HCT116 (cell line): ENCODE data around the gene SERPINB11. TPM values are rescaled to one million over a fixed set of nuclear protein-coding genes. Genes with fewer than 3 reads are reported as not detected.

Experiments
- ATAC-seq: fragments of 200-7000 bp; cut with Tn5 transposase; 2 replicates; pipeline ENCODE4 v1.9.1; 2020; ENCODE audit warnings: mild to moderate bottlenecking, moderate library complexity
- BruUV-seq: library from RNA; stranded (reverse); fragments of 400-500 nt; replicated peaks from 2 replicates; lab custom pipeline; 2021; lab: Mats Ljungman, UMichigan
- CTCF ChIA-PET: fragments of 300-600 bp; sonication (Branson Sonifier 250); formaldehyde crosslinking; loops from one replicate; lab custom pipeline; 2021; ENCODE audit warnings: antibody characterized with exemption; lab: Charles Lee
- POLR2A ChIA-PET: fragments of 300-600, 350-600 bp; sonication (Branson Sonifier 250); formaldehyde crosslinking; loops from one replicate; lab custom pipeline; 2021; ENCODE audit warnings: antibody characterized with exemption; lab: Charles Lee
- RAD21 ChIA-PET, 2 experiments: fragments of 300-600 bp; sonication (Branson Sonifier 250); formaldehyde crosslinking; loops; one replicate each; lab custom pipeline; 2023; ENCODE audit warnings: low total read pairs in 2 of 2; ENCODE audit not compliant: uncharacterized antibody in 2 of 2, unreplicated experiment in 2 of 2, low non-redundant PET in 1 of 2; lab: Charles Lee
- DNase-seq: peaks from one replicate; pipeline ENCODE4 v3.0.0-alpha.2; 2010; ENCODE audit warnings: low read depth, low spot score
- H2AFZ ChIP-seq: fragments of 200-600 bp; shearing (Covaris generic), sonication (generic); 2 replicates; pipeline ENCODE4 v1.6.1; 2017; ENCODE audit warnings: low read depth, mixed run types, mixed read lengths, antibody characterized with exemption, low read length; ENCODE audit not compliant: poor library complexity, severe bottlenecking
- H3K27ac ChIP-seq: 2 replicates; pipeline ENCODE4 v1.5.1; 2012; ENCODE audit warnings: low read depth, low read length
- H3K27me3 ChIP-seq: fragments of 200-600 bp; sonication (generic); 2 replicates; pipeline ENCODE4 v1.6.1; 2016; ENCODE audit warnings: mixed run types, low read length, mixed read lengths; ENCODE audit not compliant: insufficient read depth
- H3K36me3 ChIP-seq, 2 experiments: fragments of 200-500 bp in 1 of 2; fragments of 200-600 bp in 1 of 2; sonication (Bioruptor generic) in 1 of 2; sonication (generic) in 1 of 2; 2 replicates each; pipeline versions ENCODE4 v1.5.1 to v1.6.1; 2014 to 2016; ENCODE audit warnings: low read length in 2 of 2, inconsistent platforms in 1 of 2, mixed read lengths in 1 of 2, mixed run types in 1 of 2; ENCODE audit not compliant: insufficient read depth in 2 of 2, control insufficient read depth in 1 of 2
- H3K4me1 ChIP-seq, 2 experiments: fragments of 200-600 bp in 1 of 2; sonication (generic) in 1 of 2; 2 replicates each; pipeline versions ENCODE4 v1.5.1 to v1.6.1; 2012 to 2017; ENCODE audit warnings: low read length in 2 of 2, inconsistent platforms in 1 of 2, mild to moderate bottlenecking in 1 of 2, mixed read lengths in 1 of 2, mixed run types in 1 of 2, moderate library complexity in 1 of 2; ENCODE audit not compliant: insufficient read depth in 2 of 2, control insufficient read depth in 1 of 2
- H3K4me2 ChIP-seq: fragments of 200-600 bp; sonication (generic); 2 replicates; pipeline ENCODE4 v1.6.1; 2017; ENCODE audit warnings: mixed run types, low read length, mixed read lengths
- H3K4me3 ChIP-seq, 2 experiments: fragments of 200-600 bp in 1 of 2; sonication (generic) in 1 of 2; replicated peaks in 1 of 2; 2 replicates each; pipeline ENCODE4 v1.5.1; 2011 to 2016; ENCODE audit warnings: low read length in 2 of 2, control low read depth in 1 of 2, low read depth in 1 of 2, mild to moderate bottlenecking in 1 of 2, mixed read lengths in 1 of 2, mixed run types in 1 of 2
- H3K79me2 ChIP-seq: fragments of 200-600 bp; sonication (generic); 2 replicates; pipeline ENCODE4 v1.6.1; 2017; ENCODE audit warnings: mild to moderate bottlenecking, mixed run types, low read length, moderate library complexity, mixed read lengths; ENCODE audit not compliant: insufficient read depth
- H3K9ac ChIP-seq: fragments of 200-600 bp; sonication (generic); 2 replicates; pipeline ENCODE4 v1.6.1; 2016; ENCODE audit warnings: low read length, mixed read lengths
- H3K9me2 ChIP-seq: fragments of 200-600 bp; sonication (generic), shearing (Covaris generic); 2 replicates; pipeline ENCODE4 v1.6.1; 2017; ENCODE audit warnings: mixed run types, mild to moderate bottlenecking, moderate library complexity; ENCODE audit not compliant: insufficient read depth
- H3K9me3 ChIP-seq, 2 experiments: fragments of 200-500 bp in 1 of 2; fragments of 200-600 bp in 1 of 2; sonication (Bioruptor generic) in 1 of 2; sonication (generic) in 1 of 2; 2 replicates each; pipeline ENCODE4 v1.6.1; 2014 to 2017; ENCODE audit warnings: low read length in 2 of 2, mixed read lengths in 2 of 2, inconsistent platforms in 1 of 2, low read depth in 1 of 2, mild to moderate bottlenecking in 1 of 2, mixed run types in 1 of 2, moderate library complexity in 1 of 2; ENCODE audit not compliant: control insufficient read depth in 1 of 2, insufficient read depth in 1 of 2
- H4K20me1 ChIP-seq: fragments of 200-600 bp; sonication (generic), shearing (Covaris generic); 2 replicates; pipeline ENCODE4 v1.6.1; 2017; ENCODE audit warnings: mixed run types, mild to moderate bottlenecking, moderate library complexity; ENCODE audit not compliant: insufficient read depth
- CBX3 ChIP-seq: IDR thresholded peaks from 2 replicates; pipeline ENCODE4 v1.6.1; 2012; ENCODE audit warnings: low read depth
- EGR1 ChIP-seq: IDR thresholded peaks from 2 replicates; pipeline ENCODE4 v1.6.1; 2012; ENCODE audit warnings: low read depth
- EZH2 ChIP-seq: fragments of 200-600 bp; sonication (generic); IDR thresholded peaks from 2 replicates; pipeline ENCODE4 v1.6.1; 2017; ENCODE audit warnings: antibody characterized with exemption, mixed run types
- FOSL1 ChIP-seq: IDR thresholded peaks from 2 replicates; pipeline ENCODE4 v1.6.1; 2012; ENCODE audit warnings: low read depth
- JUND ChIP-seq: IDR thresholded peaks from 2 replicates; pipeline ENCODE4 v1.6.1; 2012
- POLR2AphosphoS5 ChIP-seq: IDR thresholded peaks from 2 replicates; pipeline ENCODE4 v1.6.1; 2011; ENCODE audit warnings: mild to moderate bottlenecking, low read depth, low read length, moderate library complexity
- SIN3A ChIP-seq: IDR thresholded peaks from 2 replicates; pipeline ENCODE4 v1.6.1; 2012; ENCODE audit warnings: low read depth
- SP1 ChIP-seq: IDR thresholded peaks from 2 replicates; pipeline ENCODE4 v1.6.1; 2012; ENCODE audit warnings: low read depth
- SRF ChIP-seq: IDR thresholded peaks from 2 replicates; pipeline ENCODE4 v1.6.1; 2012; ENCODE audit warnings: low read depth
- TCF7L2 ChIP-seq: IDR thresholded peaks from 2 replicates; pipeline ENCODE4 v1.7.0; 2011; ENCODE audit warnings: borderline replicate concordance, inconsistent platforms; ENCODE audit not compliant: insufficient read depth, insufficient read length; ENCODE audit errors: extremely low read depth
- ZFX ChIP-seq: fragments of 450-650 bp; IDR thresholded peaks from 2 replicates; pipeline ENCODE4 v1.6.1; 2017
- intact Hi-C: fragments of 100-400 bp; cut with micrococcal nuclease; formaldehyde crosslinking; loops from 2 replicates; pipeline ENCODE4 v1.10.0; 2022
- total RNA-seq: library from RNA; stranded (reverse); gene quantifications from one replicate; pipeline ENCODE4 v1.2.1, GENCODE V29; 2021; ENCODE audit not compliant: unreplicated experiment
- TF ChIP-seq, protein P1 (sequence below): IDR thresholded peaks from 2 replicates; pipeline ENCODE4 v1.6.1; 2012
- TF ChIP-seq, protein P2 (sequence below): IDR thresholded peaks from 2 replicates; pipeline ENCODE4 v1.6.1; 2011; ENCODE audit warnings: mild to moderate bottlenecking, low read length, moderate library complexity; ENCODE audit not compliant: insufficient replicate concordance; ENCODE audit errors: extremely low read depth
- TF ChIP-seq, protein P3 (sequence below), 3 experiments: fragments of 200-600 bp in 1 of 3; sonication (generic) in 1 of 3; IDR thresholded peaks in 2 of 3; conservative IDR thresholded peaks in 1 of 3; 2 replicates each; pipeline ENCODE4 v1.5.1; 2012 to 2017; ENCODE audit warnings: low read depth in 2 of 3, low read length in 2 of 3, antibody characterized with exemption in 1 of 3, borderline replicate concordance in 1 of 3, control low read depth in 1 of 3, mild to moderate bottlenecking in 1 of 3, mixed read lengths in 1 of 3, mixed run types in 1 of 3, moderate library complexity in 1 of 3; ENCODE audit not compliant: insufficient read depth in 1 of 3

The SERPINB11 gene
- total RNA-seq, 1 experiment from 2014 or later: not detected

DNA sequence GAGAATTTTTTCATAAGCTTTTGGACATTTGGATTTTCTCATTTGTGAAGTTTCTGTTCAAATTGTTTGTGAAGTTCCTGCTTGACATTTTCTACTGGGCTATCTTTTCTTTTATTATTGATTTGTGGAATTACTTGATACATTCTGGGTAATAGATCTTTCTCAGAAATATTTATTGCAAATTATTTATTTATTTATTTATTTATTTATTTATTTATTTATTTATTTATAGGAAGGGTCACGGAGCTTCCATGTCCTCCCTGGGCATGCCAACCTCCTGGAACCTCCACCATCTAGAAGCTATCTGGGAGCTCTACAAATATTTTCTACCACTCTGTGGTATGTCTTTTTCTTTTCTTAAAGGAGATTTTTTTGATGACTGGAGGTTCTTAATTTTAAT is 46.7 kb downstream of the SERPINB11 start:
- POLR2A ChIA-PET: no interaction called here
- intact Hi-C loops: no loop called here
- Histone ChIP-seq H3K9me3 (no peaks in the 10 kb centered on the region), H3K4me1 (no peaks in the 10 kb centered on the region), H3K4me2 (no peak overlapping the region), H4K20me1 (no peaks in the 10 kb centered on the region), H3K9ac (no peak overlapping the region), H3K4me3 (no peak overlapping the region), H3K27ac (no peak overlapping the region), H3K36me3 (no peaks in the 10 kb centered on the region), H3K9me2 (no peaks in the 10 kb centered on the region), H3K79me2 (no peaks in the 10 kb centered on the region), H2AFZ (no peak overlapping the region), H3K27me3 (no peaks in the 10 kb centered on the region)
- TF ChIP-seq, protein P1, sequence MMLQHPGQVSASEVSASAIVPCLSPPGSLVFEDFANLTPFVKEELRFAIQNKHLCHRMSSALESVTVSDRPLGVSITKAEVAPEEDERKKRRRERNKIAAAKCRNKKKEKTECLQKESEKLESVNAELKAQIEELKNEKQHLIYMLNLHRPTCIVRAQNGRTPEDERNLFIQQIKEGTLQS: no peak
- TF ChIP-seq, protein P2, sequence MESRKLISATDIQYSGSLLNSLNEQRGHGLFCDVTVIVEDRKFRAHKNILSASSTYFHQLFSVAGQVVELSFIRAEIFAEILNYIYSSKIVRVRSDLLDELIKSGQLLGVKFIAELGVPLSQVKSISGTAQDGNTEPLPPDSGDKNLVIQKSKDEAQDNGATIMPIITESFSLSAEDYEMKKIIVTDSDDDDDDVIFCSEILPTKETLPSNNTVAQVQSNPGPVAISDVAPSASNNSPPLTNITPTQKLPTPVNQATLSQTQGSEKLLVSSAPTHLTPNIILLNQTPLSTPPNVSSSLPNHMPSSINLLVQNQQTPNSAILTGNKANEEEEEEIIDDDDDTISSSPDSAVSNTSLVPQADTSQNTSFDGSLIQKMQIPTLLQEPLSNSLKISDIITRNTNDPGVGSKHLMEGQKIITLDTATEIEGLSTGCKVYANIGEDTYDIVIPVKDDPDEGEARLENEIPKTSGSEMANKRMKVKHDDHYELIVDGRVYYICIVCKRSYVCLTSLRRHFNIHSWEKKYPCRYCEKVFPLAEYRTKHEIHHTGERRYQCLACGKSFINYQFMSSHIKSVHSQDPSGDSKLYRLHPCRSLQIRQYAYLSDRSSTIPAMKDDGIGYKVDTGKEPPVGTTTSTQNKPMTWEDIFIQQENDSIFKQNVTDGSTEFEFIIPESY: no peak
- no peak for DNase-seq
- RAD21 ChIA-PET: no interaction called here
- ATAC-seq: no peak
- BruUV-seq: no TSS peak
- CTCF ChIA-PET: no interaction called here

DNA sequence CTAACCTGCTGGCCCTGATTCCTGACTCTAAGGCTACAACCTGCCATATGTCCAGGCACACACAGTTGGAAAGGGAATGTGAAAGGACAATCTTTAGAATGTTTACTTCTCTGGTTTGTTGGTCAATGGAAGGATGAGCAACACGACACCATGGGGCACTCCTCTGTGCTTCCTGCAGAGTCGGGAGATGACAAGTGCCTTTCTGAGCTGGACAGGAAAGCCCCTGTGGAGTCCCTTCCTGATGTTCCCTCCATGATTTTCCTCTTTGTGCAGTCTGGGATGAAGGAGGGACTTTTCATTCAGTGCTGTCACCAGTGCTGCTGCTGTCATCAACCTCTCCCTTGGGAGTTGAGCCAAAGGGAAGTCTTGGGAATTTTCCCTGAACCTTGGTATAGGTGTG is 49.9 kb downstream of the SERPINB11 start:
- Histone ChIP-seq H3K27ac (no peak overlapping the region), H3K27me3 (no peaks in the 10 kb centered on the region), H3K36me3 (no peaks in the 10 kb centered on the region), H4K20me1 (no peaks in the 10 kb centered on the region), H3K9me3 (no peaks in the 10 kb centered on the region), H3K9ac (no peak overlapping the region), H2AFZ (no peak overlapping the region), H3K4me2 (no peak overlapping the region), H3K9me2 (no peaks in the 10 kb centered on the region), H3K4me1 (no peaks in the 10 kb centered on the region), H3K4me3 (no peak overlapping the region), H3K79me2 (no peaks in the 10 kb centered on the region)
- ATAC-seq: no peak
- no TSS peak for BruUV-seq
- ChIA-PET CTCF (interaction anchor here (0.8 kb wide), 1 partner anchor 169 kb away, joined by 3 read pairs; no protein-coding TSS in a partner anchor), RAD21 (no interaction called here), POLR2A (interaction anchor here (0.6 kb wide), 1 partner anchor 11 kb away, joined by 3 read pairs; no protein-coding TSS in a partner anchor)
- DNase-seq: no peak
- intact Hi-C loops: no loop called here
- TF ChIP-seq CBX3: no peak
- no peak for TF ChIP-seq JUND
- TF ChIP-seq, protein P1: no peak
- TF ChIP-seq SIN3A: no peak
- no peak for TF ChIP-seq FOSL1
- TF ChIP-seq EZH2: no peak
- no peak for TF ChIP-seq SP1
- TF ChIP-seq, protein P3, sequence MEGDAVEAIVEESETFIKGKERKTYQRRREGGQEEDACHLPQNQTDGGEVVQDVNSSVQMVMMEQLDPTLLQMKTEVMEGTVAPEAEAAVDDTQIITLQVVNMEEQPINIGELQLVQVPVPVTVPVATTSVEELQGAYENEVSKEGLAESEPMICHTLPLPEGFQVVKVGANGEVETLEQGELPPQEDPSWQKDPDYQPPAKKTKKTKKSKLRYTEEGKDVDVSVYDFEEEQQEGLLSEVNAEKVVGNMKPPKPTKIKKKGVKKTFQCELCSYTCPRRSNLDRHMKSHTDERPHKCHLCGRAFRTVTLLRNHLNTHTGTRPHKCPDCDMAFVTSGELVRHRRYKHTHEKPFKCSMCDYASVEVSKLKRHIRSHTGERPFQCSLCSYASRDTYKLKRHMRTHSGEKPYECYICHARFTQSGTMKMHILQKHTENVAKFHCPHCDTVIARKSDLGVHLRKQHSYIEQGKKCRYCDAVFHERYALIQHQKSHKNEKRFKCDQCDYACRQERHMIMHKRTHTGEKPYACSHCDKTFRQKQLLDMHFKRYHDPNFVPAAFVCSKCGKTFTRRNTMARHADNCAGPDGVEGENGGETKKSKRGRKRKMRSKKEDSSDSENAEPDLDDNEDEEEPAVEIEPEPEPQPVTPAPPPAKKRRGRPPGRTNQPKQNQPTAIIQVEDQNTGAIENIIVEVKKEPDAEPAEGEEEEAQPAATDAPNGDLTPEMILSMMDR (IDR thresholded peaks at IDR 0.05 in 2 of 3, conservative IDR thresholded peaks at IDR 0.05 in 1 of 3; ENCODE audit: borderline replicate concordance in 1 of 3, insufficient read depth in 1 of 3, low read depth in 2 of 3, low read length in 2 of 3): no peak
- no peak for TF ChIP-seq POLR2AphosphoS5
- TF ChIP-seq ZFX: no peak
- TF ChIP-seq SRF: no peak
- no peak for TF ChIP-seq EGR1
- TF ChIP-seq TCF7L2: no peak
